Measurements from ENCODE around the gene FUCA1.
"Not testable (repeated sequence)": the region's sequence is repeated elsewhere in the genome, so short reads cannot be mapped to it uniquely, and the experiment has no call there.

FUCA1 gene

GRCh38 chr1:23867895-23868556 lies at the start of gene FUCA1:
TSS of gene FUCA1 (minus strand) at chr1:23868290. CDS start at chr1:23868286, 4 bp downstream.
- DNase-seq, result peak; percentile 79

GRCh38 chr1:23916209-23917131 lies 48.4 kb upstream of the FUCA1 start:
- DNase-seq, result peak; percentile 62

- no peak for DNase-seq
These were observed 47.4 kb upstream of the FUCA1 start for GRCh38 chr1:23915466-23915865.

GRCh38 chr1:23914921-23915320 lies 46.8 kb upstream of the FUCA1 start:
- DNase-seq, result no peak

- DNase-seq, result no peak
These were observed 45.3 kb upstream of the FUCA1 start, which contains the start of gene CNR2 for GRCh38 chr1:23913212-23913880. TSS of gene CNR2 (minus strand) at chr1:23913362. CDS start at chr1:23875617, 37,745 bp downstream.

GRCh38 chr1:23911921-23912320 lies 43.8 kb upstream of the FUCA1 start:
- no peak for DNase-seq

GRCh38 chr1:23910553-23911246 lies 42.6 kb upstream of the FUCA1 start:
- DNase-seq, result no peak

GRCh38 chr1:23910144-23910543 lies 42.1 kb upstream of the FUCA1 start:
- no peak for DNase-seq

GRCh38 chr1:23909412-23909811 lies 41.3 kb upstream of the FUCA1 start:
- DNase-seq, result no peak

GRCh38 chr1:23908453-23909341 lies 40.6 kb upstream of the FUCA1 start:
- DNase-seq, result no peak

- no peak for DNase-seq
These were observed 38.6 kb upstream of the FUCA1 start for GRCh38 chr1:23906731-23907130.

- no peak for DNase-seq
These were observed 37.5 kb upstream of the FUCA1 start for GRCh38 chr1:23905461-23906025.

GRCh38 chr1:23904748-23905357 lies 36.8 kb upstream of the FUCA1 start:
- no peak for DNase-seq

GRCh38 chr1:23903754-23904153 lies 35.7 kb upstream of the FUCA1 start:
- DNase-seq, result no peak

GRCh38 chr1:23902321-23903278 lies 34.5 kb upstream of the FUCA1 start:
- no peak for DNase-seq

GRCh38 chr1:23900017-23900416 lies 31.9 kb upstream of the FUCA1 start:
- DNase-seq, result not testable (repeated sequence)

GRCh38 chr1:23899070-23899469 lies 31.0 kb upstream of the FUCA1 start:
- DNase-seq, result no peak

GRCh38 chr1:23897083-23897482 lies 29.0 kb upstream of the FUCA1 start:
- DNase-seq, result no peak

- no peak for DNase-seq
These were observed 28.4 kb upstream of the FUCA1 start for GRCh38 chr1:23896491-23896890.

GRCh38 chr1:23895993-23896392 lies 27.9 kb upstream of the FUCA1 start:
- DNase-seq, result no peak

Measured in fibroblast of upper back skin (primary cell).